Measurements from ENCODE around the gene SIRT2.
A peak's percentile ranks its signal among the peaks of the same experiment; 100 is the strongest.
"Not testable (repeated sequence)": the region's sequence is repeated elsewhere in the genome, so short reads cannot be mapped to it uniquely, and the experiment has no call there.

SIRT2 gene

GRCh38 chr19:38899447-38900201 lies at the start of gene SIRT2, which contains the start of gene NFKBIB:
TSS of gene SIRT2 (minus strand) at chr19:38899618. CDS start at chr19:38899521, 97 bp downstream.
TSS of gene NFKBIB (plus strand) at chr19:38899969. CDS start at chr19:38900033, 64 bp downstream.
- H3K36me3 ChIP-seq (ENCODE audit: control insufficient read depth, insufficient read depth, low read length, severe bottlenecking): no peaks in the 10 kb centered on the region
- H3K9ac ChIP-seq (ENCODE audit: low read length): peak within 1 kb of the TSS; percentile 91
- peak; percentile 100 for DNase-seq (ENCODE audit: low read depth)
- peaks cover 22% of the 10 kb centered on the region for H3K4me1 ChIP-seq (ENCODE audit: control insufficient read depth, insufficient read depth, low read length)
- H3K4me3 ChIP-seq (ENCODE audit: low read length): peak within 1 kb of the TSS; percentile 98
- H3K9me3 ChIP-seq (ENCODE audit: control insufficient read depth, low read length): no peaks in the 10 kb centered on the region
- no peaks in the 10 kb centered on the region for H3K27me3 ChIP-seq (replicated peaks; ENCODE audit: control insufficient read depth, insufficient read depth, low read length)

GRCh38 chr19:38946229-38947010 lies 47.0 kb upstream of the SIRT2 start:
- Histone ChIP-seq H3K9me3 (ENCODE audit: control insufficient read depth, low read length) (no peaks in the 10 kb centered on the region), H3K36me3 (ENCODE audit: control insufficient read depth, insufficient read depth, low read length, severe bottlenecking) (peaks cover 18% of the 10 kb centered on the region), H3K4me1 (ENCODE audit: control insufficient read depth, insufficient read depth, low read length) (peaks cover 5% of the 10 kb centered on the region), H3K9ac (ENCODE audit: low read length) (no peak overlapping the region), H3K27me3 (replicated peaks; ENCODE audit: control insufficient read depth, insufficient read depth, low read length) (no peaks in the 10 kb centered on the region), H3K4me3 (ENCODE audit: low read length) (no peak overlapping the region)
- DNase-seq (ENCODE audit: low read depth): no peak

GRCh38 chr19:38945562-38946228 lies 46.3 kb upstream of the SIRT2 start:
- Histone ChIP-seq H3K9ac (ENCODE audit: low read length) (no peak overlapping the region), H3K4me3 (ENCODE audit: low read length) (no peak overlapping the region), H3K4me1 (ENCODE audit: control insufficient read depth, insufficient read depth, low read length) (peaks cover 5% of the 10 kb centered on the region), H3K27me3 (replicated peaks; ENCODE audit: control insufficient read depth, insufficient read depth, low read length) (no peaks in the 10 kb centered on the region), H3K36me3 (ENCODE audit: control insufficient read depth, insufficient read depth, low read length, severe bottlenecking) (peaks cover 18% of the 10 kb centered on the region), H3K9me3 (ENCODE audit: control insufficient read depth, low read length) (no peaks in the 10 kb centered on the region)
- DNase-seq (ENCODE audit: low read depth): no peak

GRCh38 chr19:38944981-38945506 lies 45.6 kb upstream of the SIRT2 start:
- Histone ChIP-seq H3K9me3 (ENCODE audit: control insufficient read depth, low read length) (no peaks in the 10 kb centered on the region), H3K36me3 (ENCODE audit: control insufficient read depth, insufficient read depth, low read length, severe bottlenecking) (peaks cover 18% of the 10 kb centered on the region), H3K27me3 (replicated peaks; ENCODE audit: control insufficient read depth, insufficient read depth, low read length) (no peaks in the 10 kb centered on the region), H3K9ac (ENCODE audit: low read length) (no peak overlapping the region), H3K4me3 (ENCODE audit: low read length) (no peak overlapping the region), H3K4me1 (ENCODE audit: control insufficient read depth, insufficient read depth, low read length) (peaks cover 2% of the 10 kb centered on the region)
- DNase-seq (ENCODE audit: low read depth): no peak

DNA sequence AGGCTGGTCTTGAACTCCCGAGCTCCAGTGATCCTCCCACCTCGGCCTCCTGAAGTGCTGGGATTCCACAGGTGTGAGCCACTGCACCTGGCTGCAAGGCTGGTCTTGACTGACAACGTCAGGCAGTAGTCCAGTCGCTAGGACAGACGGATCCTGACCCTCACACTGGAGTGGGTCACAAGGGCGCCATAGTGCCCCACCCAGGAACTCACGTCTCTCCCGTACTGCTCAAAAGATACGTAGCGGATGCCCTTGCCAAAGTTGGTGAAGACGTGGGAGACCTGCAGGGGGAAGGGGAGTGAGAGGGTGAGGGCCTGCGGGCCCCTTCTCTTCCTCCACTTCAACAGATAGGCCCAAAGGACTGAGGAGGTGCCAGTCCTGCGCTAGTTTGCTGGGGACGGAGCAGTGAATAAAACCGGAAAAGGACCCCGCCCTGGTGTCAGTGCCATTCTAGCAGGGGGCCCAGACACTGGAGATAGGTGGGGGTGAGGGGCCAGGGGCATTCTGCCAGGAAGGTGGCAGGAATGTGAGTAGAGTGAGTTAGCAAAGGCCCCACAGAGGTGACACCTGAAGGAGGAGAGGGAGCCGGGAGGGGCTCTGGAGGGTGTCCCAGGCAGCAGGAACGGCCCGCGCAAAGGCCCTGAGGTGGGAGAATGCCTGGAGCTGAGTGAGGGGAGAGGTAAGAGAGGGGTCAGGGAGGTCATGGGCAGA lies 43.2 kb upstream of the SIRT2 start:
- Histone ChIP-seq H3K4me1 (ENCODE audit: control insufficient read depth, insufficient read depth, low read length) (no peaks in the 10 kb centered on the region), H3K36me3 (ENCODE audit: control insufficient read depth, insufficient read depth, low read length, severe bottlenecking) (peaks cover 18% of the 10 kb centered on the region), H3K27me3 (replicated peaks; ENCODE audit: control insufficient read depth, insufficient read depth, low read length) (no peaks in the 10 kb centered on the region), H3K9me3 (ENCODE audit: control insufficient read depth, low read length) (no peaks in the 10 kb centered on the region), H3K4me3 (ENCODE audit: low read length) (no peak overlapping the region), H3K9ac (ENCODE audit: low read length) (no peak overlapping the region)
- DNase-seq (ENCODE audit: low read depth): no peak

DNA sequence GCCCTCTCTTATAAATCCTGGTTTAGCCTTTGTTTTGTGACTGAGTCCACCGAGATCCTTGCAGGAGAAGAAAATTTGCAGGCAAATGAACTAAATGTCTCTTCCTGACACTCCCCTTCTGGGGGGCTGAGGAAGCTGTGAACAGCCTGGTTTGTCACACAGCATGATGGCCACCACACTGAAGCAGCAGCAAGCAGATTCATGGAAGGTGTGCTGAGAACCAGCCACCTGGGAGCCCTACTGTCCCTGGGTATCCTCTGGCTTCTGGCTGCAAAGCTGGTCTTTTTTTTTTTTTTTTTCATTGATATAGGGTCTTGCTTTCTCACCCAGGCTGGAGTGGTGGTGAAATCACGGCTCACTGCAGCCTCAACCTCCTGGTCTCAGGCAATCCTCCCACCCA lies 42.6 kb upstream of the SIRT2 start:
- Histone ChIP-seq H3K9ac (ENCODE audit: low read length) (no peak overlapping the region), H3K27me3 (replicated peaks; ENCODE audit: control insufficient read depth, insufficient read depth, low read length) (no peaks in the 10 kb centered on the region), H3K4me1 (ENCODE audit: control insufficient read depth, insufficient read depth, low read length) (no peaks in the 10 kb centered on the region), H3K4me3 (ENCODE audit: low read length) (no peak overlapping the region), H3K36me3 (ENCODE audit: control insufficient read depth, insufficient read depth, low read length, severe bottlenecking) (peaks cover 16% of the 10 kb centered on the region), H3K9me3 (ENCODE audit: control insufficient read depth, low read length) (no peaks in the 10 kb centered on the region)
- no peak for DNase-seq (ENCODE audit: low read depth)

- H3K4me1 ChIP-seq (ENCODE audit: control insufficient read depth, insufficient read depth, low read length); H3K4me3 ChIP-seq (ENCODE audit: low read length); H3K9me3 ChIP-seq (ENCODE audit: control insufficient read depth, low read length); H3K27me3 ChIP-seq (replicated peaks; ENCODE audit: control insufficient read depth, insufficient read depth, low read length); DNase-seq (ENCODE audit: low read depth); H3K9ac ChIP-seq (ENCODE audit: low read length): not testable (repeated sequence)
- peaks cover 11% of the 10 kb centered on the region for H3K36me3 ChIP-seq (ENCODE audit: control insufficient read depth, insufficient read depth, low read length, severe bottlenecking)
Measured at GRCh38 chr19:38941466-38941865, 42.0 kb upstream of the SIRT2 start.

DNA sequence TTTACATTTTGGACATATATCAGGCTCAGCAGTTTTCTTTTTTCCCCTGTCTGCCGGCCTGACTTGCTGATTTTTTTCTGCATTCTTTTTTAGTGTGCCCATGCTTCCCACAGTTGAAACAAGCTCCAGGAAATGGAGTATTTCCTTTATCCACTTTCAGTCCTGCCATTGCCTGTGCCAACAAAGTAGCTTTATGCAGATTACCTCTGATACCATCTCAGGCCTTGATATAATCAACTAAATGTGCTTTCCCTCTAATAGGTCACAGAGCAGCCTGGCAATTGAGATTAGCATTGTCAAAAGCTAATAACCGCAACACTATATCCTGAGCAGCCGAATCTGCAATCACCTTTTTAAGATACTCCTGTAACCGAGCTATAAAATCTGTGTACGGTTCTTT lies 40.5 kb upstream of the SIRT2 start:
- no peak overlapping the region for H3K4me3 ChIP-seq (ENCODE audit: low read length)
- no peak for DNase-seq (ENCODE audit: low read depth)
- H3K36me3 ChIP-seq (ENCODE audit: control insufficient read depth, insufficient read depth, low read length, severe bottlenecking): peaks cover 5% of the 10 kb centered on the region
- no peak overlapping the region for H3K9ac ChIP-seq (ENCODE audit: low read length)
- H3K27me3 ChIP-seq (replicated peaks; ENCODE audit: control insufficient read depth, insufficient read depth, low read length): no peaks in the 10 kb centered on the region
- peaks cover 3% of the 10 kb centered on the region for H3K9me3 ChIP-seq (ENCODE audit: control insufficient read depth, low read length)
- no peaks in the 10 kb centered on the region for H3K4me1 ChIP-seq (ENCODE audit: control insufficient read depth, insufficient read depth, low read length)

DNA sequence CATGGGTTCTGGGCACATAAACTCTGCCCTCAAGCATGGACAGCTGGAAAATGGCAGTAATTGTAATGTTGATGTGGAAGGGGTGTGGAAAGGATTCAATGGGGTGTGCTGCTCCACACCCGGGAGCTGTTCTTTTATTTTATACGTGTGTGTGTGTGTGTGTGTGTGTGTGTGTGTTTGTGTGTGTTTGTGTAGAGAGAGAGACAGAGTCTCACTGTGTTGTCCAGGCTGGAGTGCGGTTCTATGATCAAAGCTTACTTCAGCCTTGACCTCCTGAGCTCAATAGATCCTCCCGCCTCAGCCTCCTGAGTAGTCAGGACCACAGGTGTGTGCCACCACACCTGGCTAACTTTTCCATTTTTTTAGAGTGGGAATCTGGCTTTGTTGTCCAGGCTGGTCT lies 34.1 kb upstream of the SIRT2 start:
- peaks cover 23% of the 10 kb centered on the region for H3K4me1 ChIP-seq (ENCODE audit: control insufficient read depth, insufficient read depth, low read length)
- peaks cover 3% of the 10 kb centered on the region for H3K9me3 ChIP-seq (ENCODE audit: control insufficient read depth, low read length)
- DNase-seq (ENCODE audit: low read depth): no peak
- H3K27me3 ChIP-seq (replicated peaks; ENCODE audit: control insufficient read depth, insufficient read depth, low read length): no peaks in the 10 kb centered on the region
- H3K4me3 ChIP-seq (ENCODE audit: low read length): no peak overlapping the region
- H3K36me3 ChIP-seq (ENCODE audit: control insufficient read depth, insufficient read depth, low read length, severe bottlenecking): peaks cover 13% of the 10 kb centered on the region
- no peak overlapping the region for H3K9ac ChIP-seq (ENCODE audit: low read length)

- H3K9me3 ChIP-seq (ENCODE audit: control insufficient read depth, low read length): peaks cover 3% of the 10 kb centered on the region
- peak; percentile 46 for DNase-seq (ENCODE audit: low read depth)
- H3K4me3 ChIP-seq (ENCODE audit: low read length): peak overlapping the region; percentile 98
- peaks cover 23% of the 10 kb centered on the region for H3K4me1 ChIP-seq (ENCODE audit: control insufficient read depth, insufficient read depth, low read length)
- no peak overlapping the region for H3K9ac ChIP-seq (ENCODE audit: low read length)
- H3K27me3 ChIP-seq (replicated peaks; ENCODE audit: control insufficient read depth, insufficient read depth, low read length): no peaks in the 10 kb centered on the region
- peaks cover 13% of the 10 kb centered on the region for H3K36me3 ChIP-seq (ENCODE audit: control insufficient read depth, insufficient read depth, low read length, severe bottlenecking)
Measured at GRCh38 chr19:38932425-38933179, 33.2 kb upstream of the SIRT2 start.

All from adipocyte (in vitro differentiated cells).